ENCODE measurements around the gene ISLR.

ISLR gene

DNA sequence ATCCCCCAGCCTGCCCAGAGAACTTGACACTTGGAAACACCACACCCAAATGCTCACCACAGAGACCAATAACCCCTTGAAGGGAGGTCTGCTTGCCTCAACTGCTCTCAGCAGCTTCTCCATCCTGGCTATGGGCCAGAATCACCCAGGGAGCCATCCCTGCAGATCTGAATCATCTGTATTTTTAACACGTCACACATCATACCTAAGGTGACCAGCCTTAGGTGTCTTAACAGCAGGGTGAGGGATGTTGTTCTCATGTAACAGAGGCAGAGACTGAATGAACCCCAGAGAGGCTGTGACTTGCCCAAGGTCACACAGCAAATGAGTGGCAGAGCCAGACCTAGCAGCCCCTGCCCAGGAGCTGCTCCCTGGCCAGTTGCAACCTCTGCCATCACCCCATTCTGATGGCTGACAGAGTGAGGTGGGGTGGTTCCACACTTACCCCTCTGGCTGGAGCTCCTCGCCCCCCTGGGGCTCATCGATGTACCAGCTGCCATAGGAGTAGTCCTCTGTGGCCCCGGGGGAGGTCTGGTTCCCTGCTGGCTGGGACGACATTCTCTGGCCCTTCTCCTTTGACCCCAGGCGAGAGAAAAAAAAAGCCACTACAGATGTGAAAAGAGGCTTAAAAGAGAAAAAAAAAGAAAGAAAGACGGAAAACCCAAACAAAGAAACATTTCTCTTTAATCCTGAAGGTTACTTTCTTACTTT lies 28.4 kb downstream of the ISLR start:
- no peaks in the 10 kb centered on the region for H3K9me3 Mint-ChIP-seq
- no peak for DNase-seq (ENCODE audit: low spot score)
- no peaks in the 10 kb centered on the region for H3K36me3 Mint-ChIP-seq (ENCODE audit: low read depth)
- H3K27ac Mint-ChIP-seq, result no peak overlapping the region
- no peaks in the 10 kb centered on the region for H3K4me1 Mint-ChIP-seq (ENCODE audit: low read depth)
- H3K27me3 Mint-ChIP-seq (ENCODE audit: low read depth), result peaks cover 2% of the 10 kb centered on the region
- H3K4me3 Mint-ChIP-seq, result no peak overlapping the region

DNA sequence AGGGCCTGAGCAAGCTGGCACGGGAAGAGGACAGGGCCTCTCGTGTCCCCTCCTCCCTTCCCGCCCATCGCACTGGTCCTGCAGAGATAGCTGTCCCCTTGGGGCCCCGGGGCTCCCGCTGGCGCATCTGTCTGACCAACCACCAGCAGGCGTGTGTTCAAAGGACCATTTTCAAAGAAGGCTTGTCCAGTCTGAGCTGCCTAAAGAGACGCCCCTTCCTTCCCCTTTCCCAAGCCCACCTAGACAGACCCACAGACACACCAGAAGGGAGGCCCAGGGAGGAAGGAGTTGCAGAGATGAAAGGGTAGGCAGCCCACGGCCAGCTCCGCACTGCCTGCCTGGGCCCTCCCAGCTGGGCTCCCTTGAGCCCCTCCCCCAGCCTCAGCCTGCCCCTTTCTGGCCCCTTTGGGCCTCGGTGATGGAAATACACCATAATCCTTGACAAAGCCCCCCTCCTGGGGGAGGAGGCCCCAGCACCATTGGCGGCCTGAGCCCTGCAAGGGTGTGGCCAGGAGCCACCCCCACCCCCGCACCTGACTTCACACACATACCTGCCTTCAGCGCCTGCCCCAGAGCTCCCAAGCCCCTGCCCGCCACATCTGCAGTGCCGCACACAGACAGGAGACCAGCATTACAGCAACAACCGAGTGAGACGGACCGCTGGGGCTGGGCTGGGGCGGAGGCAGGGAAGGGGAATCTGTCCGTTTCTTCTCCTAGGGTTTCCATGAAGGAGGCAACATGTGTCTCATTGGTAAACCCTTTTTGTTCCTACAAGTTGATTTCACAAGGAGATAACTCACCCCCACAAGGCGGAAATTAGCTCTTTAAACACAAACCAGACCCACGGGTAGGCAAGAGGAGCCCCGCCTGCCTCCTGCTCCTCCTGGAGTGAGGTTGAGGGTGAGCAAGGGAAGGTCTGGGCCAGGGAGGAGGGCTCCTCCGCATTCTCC lies 29.2 kb downstream of the ISLR start, which contains the start of gene STRA6:
Gene STRA6 (minus strand): TSS at position 336 of the 950 bp plus-strand sequence. CDS start 520 bp downstream, outside the sequence.
- DNase-seq (ENCODE audit: low spot score), result no peak
- Mint-ChIP-seq H3K9me3 (no peaks in the 10 kb centered on the region), H3K36me3 (ENCODE audit: low read depth) (no peaks in the 10 kb centered on the region), H3K4me3 (no peak within 1 kb of the TSS), H3K27me3 (ENCODE audit: low read depth) (peaks cover 6% of the 10 kb centered on the region), H3K27ac (no peak within 1 kb of the TSS), H3K4me1 (ENCODE audit: low read depth) (no peaks in the 10 kb centered on the region)

DNA sequence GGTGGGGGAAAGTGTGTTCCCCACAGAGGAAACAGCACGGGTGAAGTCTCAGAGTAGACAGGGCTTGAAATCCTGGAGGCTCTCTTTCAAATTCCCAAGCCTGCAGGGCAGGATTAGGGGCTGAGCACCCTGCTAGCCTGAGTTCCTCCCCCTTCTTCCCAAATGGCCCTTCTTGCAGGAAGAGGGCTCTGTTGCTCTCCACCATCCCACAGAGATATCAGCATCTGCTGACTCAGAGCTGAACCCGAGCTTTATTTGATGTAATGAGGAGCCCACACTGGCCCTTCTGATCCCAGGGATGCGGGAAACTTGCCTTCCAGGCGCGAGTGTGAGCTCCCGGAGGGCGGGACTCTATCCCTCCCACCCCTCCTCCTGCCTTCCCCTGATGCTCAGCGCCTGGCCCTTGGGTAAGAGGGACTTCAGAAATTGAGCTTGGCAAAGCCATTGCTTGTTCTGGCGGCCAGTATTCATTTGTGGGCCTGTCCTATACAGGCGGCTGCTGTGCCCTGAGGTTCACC lies 30.5 kb downstream of the ISLR start:
- H3K27me3 Mint-ChIP-seq (ENCODE audit: low read depth), result peaks cover 8% of the 10 kb centered on the region
- DNase-seq (ENCODE audit: low spot score), result no peak
- no peaks in the 10 kb centered on the region for H3K4me1 Mint-ChIP-seq (ENCODE audit: low read depth)
- H3K36me3 Mint-ChIP-seq (ENCODE audit: low read depth), result no peaks in the 10 kb centered on the region
- H3K9me3 Mint-ChIP-seq, result no peaks in the 10 kb centered on the region
- H3K27ac Mint-ChIP-seq, result no peak overlapping the region
- no peak overlapping the region for H3K4me3 Mint-ChIP-seq

DNA sequence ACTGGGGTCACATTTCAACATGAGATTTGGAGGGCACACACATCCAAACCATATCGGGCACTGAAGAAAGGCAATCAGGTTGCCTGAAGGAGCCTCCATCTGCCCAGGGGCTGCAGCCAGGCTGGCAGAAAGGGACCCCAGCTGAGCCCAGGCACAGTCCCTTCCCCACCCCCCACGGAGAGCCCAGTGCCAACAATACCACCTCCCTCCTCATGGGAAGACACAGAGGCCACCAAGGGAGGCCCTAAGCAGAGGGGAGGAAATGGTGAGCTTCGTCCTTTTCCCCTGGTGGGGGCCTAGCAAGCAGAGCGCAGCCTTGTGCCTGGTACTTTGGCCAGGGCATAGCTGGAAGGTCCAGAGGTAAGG lies 32.1 kb downstream of the ISLR start:
- DNase-seq (ENCODE audit: low spot score), result no peak
- no peaks in the 10 kb centered on the region for H3K4me1 Mint-ChIP-seq (ENCODE audit: low read depth)
- no peak overlapping the region for H3K27ac Mint-ChIP-seq
- H3K27me3 Mint-ChIP-seq (ENCODE audit: low read depth), result peaks cover 8% of the 10 kb centered on the region
- no peaks in the 10 kb centered on the region for H3K36me3 Mint-ChIP-seq (ENCODE audit: low read depth)
- no peak overlapping the region for H3K4me3 Mint-ChIP-seq
- H3K9me3 Mint-ChIP-seq, result no peaks in the 10 kb centered on the region

DNA sequence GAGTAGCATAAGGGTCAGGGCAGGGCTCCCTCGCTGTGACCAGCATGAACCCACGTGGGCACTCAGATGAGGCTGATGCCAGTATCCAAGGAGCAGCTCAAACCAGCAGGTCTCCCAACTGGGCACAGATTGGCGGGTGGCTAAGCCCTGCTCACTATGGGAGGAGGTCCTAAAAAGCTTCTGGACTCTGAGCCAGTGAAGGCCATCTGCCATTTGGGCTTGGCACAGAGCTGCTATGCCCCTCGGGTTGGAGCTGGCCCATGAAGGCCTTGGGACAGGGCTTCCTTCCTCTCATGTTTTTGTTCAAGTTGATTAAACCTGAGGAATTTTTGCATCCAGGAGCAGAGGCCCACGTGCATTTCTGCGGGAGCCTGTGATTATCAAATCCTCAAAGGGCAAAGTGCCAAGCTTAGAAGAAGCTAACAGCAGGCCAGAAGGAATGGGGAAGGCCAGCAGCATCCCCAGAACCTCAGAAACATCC lies 33.3 kb downstream of the ISLR start:
- H3K27ac Mint-ChIP-seq, result no peak overlapping the region
- DNase-seq (ENCODE audit: low spot score), result no peak
- H3K27me3 Mint-ChIP-seq (ENCODE audit: low read depth), result peaks cover 11% of the 10 kb centered on the region
- no peaks in the 10 kb centered on the region for H3K9me3 Mint-ChIP-seq
- no peaks in the 10 kb centered on the region for H3K36me3 Mint-ChIP-seq (ENCODE audit: low read depth)
- H3K4me3 Mint-ChIP-seq, result no peak overlapping the region
- H3K4me1 Mint-ChIP-seq (ENCODE audit: low read depth), result no peaks in the 10 kb centered on the region

DNA sequence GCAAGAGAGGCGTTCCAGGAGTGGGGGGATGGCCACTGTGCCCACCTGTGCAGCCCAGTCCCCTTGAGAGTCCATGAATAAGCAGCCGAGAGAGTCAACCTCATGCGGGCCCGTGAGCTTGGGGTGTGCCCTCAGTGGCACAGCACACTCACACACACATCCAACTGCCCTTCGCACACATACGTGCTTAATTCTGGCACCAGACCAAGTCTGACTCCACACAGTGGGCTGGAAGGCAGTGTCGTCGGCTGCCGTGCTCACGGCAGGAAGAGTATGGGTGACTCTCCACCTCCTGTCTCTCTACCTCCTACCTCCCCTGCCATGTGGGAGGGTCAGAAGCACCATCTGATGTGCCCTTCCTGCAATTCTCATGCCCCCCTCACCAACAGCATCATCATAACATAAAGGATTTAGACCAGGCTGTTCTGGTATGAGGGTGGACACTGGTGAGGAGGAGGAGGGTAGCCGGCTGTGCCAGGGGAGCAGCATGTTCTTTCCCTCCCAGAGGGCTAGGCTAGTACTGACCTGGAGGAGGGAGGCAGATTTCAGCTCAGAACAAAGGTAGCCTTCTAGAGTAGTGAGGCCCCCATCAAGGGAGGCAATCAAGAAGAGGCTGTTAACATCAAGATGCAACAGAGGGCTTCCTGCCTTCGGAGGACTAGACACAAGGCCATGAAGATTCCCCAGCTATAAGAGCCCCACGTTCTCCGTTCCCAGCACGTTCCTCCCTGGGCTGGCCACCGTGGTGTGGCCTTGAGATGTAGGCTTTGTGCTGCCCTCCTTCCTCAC lies 34.3 kb downstream of the ISLR start:
- no peaks in the 10 kb centered on the region for H3K9me3 Mint-ChIP-seq
- H3K27me3 Mint-ChIP-seq (ENCODE audit: low read depth), result peaks cover 11% of the 10 kb centered on the region
- H3K4me1 Mint-ChIP-seq (ENCODE audit: low read depth), result no peaks in the 10 kb centered on the region
- no peaks in the 10 kb centered on the region for H3K36me3 Mint-ChIP-seq (ENCODE audit: low read depth)
- DNase-seq (ENCODE audit: low spot score), result no peak
- H3K4me3 Mint-ChIP-seq, result no peak overlapping the region
- H3K27ac Mint-ChIP-seq, result no peak overlapping the region

DNA sequence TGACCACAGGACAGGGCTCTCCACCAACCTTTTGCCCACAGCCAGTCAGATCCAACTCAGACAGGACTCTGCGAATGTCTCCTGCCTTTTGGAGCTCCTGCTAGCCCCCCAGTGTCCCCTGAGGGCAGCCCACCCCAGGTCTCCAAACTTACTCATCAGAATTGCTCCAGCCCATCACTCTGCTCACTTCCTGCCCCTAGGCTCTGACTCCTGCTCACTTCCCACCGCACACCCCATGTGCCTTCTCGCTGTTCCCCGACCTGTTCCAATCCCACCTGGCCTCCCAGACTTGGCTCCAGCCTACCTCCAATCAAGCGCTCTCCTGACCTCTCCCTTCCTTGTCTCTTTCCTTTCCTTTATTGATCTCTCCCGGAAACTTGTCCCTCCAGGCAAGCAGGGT lies 35.0 kb downstream of the ISLR start:
- H3K27me3 Mint-ChIP-seq (ENCODE audit: low read depth), result peaks cover 11% of the 10 kb centered on the region
- H3K9me3 Mint-ChIP-seq, result no peaks in the 10 kb centered on the region
- DNase-seq (ENCODE audit: low spot score), result no peak
- no peaks in the 10 kb centered on the region for H3K36me3 Mint-ChIP-seq (ENCODE audit: low read depth)
- H3K4me3 Mint-ChIP-seq, result no peak overlapping the region
- no peak overlapping the region for H3K27ac Mint-ChIP-seq
- no peaks in the 10 kb centered on the region for H3K4me1 Mint-ChIP-seq (ENCODE audit: low read depth)

DNA sequence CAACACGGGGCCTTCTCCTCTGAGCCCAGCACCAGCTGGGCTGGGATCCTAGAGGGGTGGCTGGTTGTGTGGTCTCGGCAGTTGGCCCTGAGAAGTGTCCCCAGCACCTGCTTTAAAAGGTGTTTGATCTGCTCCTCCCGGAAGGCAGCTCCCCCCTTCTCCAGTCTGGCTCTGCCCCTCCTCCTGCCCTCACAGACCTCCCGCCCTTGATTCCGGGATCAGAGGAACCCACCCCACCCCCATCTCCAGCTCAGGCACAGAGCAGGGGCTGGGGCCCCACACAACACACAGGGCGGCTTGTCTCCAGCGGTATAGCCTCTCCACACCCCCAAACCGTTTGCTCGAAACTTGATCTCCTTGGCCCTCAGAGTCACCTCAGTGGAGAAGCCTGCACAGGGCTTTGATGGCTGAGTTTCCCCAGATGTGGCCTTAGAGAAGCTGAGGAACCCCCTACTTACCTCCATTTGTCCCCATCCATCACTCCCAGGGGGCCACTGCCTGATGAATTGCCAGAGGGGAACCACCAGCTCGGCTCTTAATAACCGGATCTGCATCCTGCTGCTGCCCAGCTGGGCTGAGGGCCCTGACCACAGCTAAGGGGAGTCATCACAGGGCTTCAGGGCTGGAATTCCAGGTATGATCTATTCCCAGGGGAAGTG lies 35.5 kb downstream of the ISLR start:
- Mint-ChIP-seq H3K4me1 (ENCODE audit: low read depth) (no peaks in the 10 kb centered on the region), H3K27ac (no peak overlapping the region), H3K36me3 (ENCODE audit: low read depth) (no peaks in the 10 kb centered on the region), H3K27me3 (ENCODE audit: low read depth) (peaks cover 11% of the 10 kb centered on the region), H3K4me3 (no peak overlapping the region), H3K9me3 (no peaks in the 10 kb centered on the region)
- DNase-seq (ENCODE audit: low spot score), result no peak

DNA sequence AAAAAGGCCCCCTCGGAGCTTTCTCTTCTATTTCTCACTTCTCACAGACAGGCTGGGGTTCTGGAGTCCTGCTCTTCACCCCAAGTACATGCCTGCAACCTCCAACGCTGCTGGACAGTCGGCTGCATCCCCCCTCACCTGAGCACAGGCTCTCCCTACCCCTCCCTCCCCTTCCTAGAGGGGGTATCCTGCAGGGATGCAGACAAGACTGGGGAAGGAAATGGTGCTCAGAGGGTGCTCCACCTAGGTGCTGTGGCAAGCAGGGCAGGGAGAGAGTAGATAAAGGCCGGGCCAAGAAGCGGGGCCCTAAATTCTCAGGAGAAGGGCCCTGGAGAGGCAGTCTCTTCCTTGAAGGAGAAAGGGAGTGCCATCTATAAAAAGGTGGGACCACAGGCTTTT lies 36.0 kb downstream of the ISLR start:
- no peaks in the 10 kb centered on the region for H3K9me3 Mint-ChIP-seq
- H3K4me3 Mint-ChIP-seq, result no peak overlapping the region
- no peak overlapping the region for H3K27ac Mint-ChIP-seq
- no peaks in the 10 kb centered on the region for H3K36me3 Mint-ChIP-seq (ENCODE audit: low read depth)
- H3K27me3 Mint-ChIP-seq (ENCODE audit: low read depth), result peaks cover 11% of the 10 kb centered on the region
- H3K4me1 Mint-ChIP-seq (ENCODE audit: low read depth), result no peaks in the 10 kb centered on the region
- DNase-seq (ENCODE audit: low spot score), result no peak

DNA sequence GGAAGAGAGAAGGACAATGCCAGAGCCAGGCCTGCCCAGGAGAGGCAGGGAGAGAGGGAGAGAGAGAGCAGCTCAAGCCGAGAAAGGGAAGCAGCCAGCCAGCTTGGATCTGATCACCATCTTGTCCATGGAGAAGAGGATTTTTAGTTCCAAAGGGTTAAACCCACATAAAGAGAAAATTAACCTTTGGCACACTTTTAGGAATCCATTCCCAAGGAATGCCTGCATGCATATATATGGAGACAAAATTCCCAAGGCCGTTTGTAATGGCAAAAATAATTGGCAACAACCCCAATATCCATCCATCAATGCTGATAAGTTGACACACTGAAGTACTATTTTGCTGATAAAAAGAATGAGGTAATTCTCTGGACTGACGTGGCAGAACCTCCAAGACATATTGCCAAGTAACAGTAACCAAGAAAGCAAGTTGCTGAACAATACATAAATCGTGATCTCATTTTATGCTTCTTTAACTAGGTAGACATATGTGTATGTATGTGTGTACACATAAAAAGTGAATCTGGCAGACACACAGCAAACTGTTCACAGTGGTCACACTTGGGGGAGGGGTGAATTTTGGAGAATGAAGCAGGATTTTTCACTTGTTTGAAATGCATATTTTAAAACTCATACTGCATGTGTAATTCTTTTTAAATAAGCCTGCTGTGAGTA lies 36.6 kb downstream of the ISLR start:
- Mint-ChIP-seq H3K36me3 (ENCODE audit: low read depth) (no peaks in the 10 kb centered on the region), H3K4me3 (no peak overlapping the region), H3K9me3 (no peaks in the 10 kb centered on the region), H3K27ac (no peak overlapping the region), H3K27me3 (ENCODE audit: low read depth) (peaks cover 11% of the 10 kb centered on the region), H3K4me1 (ENCODE audit: low read depth) (no peaks in the 10 kb centered on the region)
- no peak for DNase-seq (ENCODE audit: low spot score)

DNA sequence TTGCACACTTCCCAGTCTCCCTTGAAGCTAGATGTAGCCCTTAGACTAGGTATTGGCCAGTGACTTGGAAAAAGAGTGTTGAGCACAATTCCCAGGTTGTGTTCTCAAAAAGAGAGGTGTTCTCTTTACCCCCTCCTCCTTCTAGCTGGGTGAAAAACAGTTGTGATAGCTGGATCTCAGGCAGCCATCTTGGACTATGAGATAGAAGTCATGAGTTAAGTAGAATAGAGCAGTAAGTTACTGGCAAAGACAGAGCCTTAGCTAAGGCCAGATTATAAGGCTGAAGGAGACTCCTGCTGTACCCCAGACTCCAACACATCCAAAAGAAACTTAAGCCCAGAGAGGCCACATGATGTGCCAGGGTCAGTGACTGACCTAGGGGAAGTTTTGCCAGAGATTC lies 37.2 kb downstream of the ISLR start:
- Mint-ChIP-seq H3K4me1 (ENCODE audit: low read depth) (no peaks in the 10 kb centered on the region), H3K4me3 (no peak overlapping the region), H3K27me3 (ENCODE audit: low read depth) (peaks cover 11% of the 10 kb centered on the region), H3K9me3 (no peaks in the 10 kb centered on the region), H3K27ac (no peak overlapping the region), H3K36me3 (ENCODE audit: low read depth) (no peaks in the 10 kb centered on the region)
- DNase-seq (ENCODE audit: low spot score), result no peak

DNA sequence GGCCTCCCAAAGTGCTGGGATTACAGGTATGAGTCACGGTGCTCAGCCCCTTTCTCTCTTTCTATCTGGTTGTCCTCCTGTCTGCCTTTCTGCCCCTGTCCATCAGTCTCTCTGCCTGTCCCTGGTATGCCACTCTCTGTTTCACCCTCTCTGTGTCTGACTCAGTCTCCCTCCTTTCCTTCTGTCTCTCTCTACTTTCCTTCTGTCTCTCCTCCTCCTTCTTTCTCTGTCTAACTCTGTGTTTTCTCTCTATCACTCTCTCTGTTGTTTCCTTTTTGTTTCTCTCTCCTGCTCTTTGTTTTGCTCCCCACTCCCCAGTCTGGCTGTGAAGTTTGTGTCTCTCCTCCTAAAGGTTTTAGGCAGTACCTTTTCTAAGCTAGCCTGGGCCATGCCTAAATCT lies 38.1 kb downstream of the ISLR start:
- Mint-ChIP-seq H3K27me3 (ENCODE audit: low read depth) (peaks cover 9% of the 10 kb centered on the region), H3K4me3 (no peak overlapping the region), H3K4me1 (ENCODE audit: low read depth) (no peaks in the 10 kb centered on the region), H3K36me3 (ENCODE audit: low read depth) (no peaks in the 10 kb centered on the region), H3K27ac (no peak overlapping the region), H3K9me3 (no peaks in the 10 kb centered on the region)
- DNase-seq (ENCODE audit: low spot score), result no peak

DNA sequence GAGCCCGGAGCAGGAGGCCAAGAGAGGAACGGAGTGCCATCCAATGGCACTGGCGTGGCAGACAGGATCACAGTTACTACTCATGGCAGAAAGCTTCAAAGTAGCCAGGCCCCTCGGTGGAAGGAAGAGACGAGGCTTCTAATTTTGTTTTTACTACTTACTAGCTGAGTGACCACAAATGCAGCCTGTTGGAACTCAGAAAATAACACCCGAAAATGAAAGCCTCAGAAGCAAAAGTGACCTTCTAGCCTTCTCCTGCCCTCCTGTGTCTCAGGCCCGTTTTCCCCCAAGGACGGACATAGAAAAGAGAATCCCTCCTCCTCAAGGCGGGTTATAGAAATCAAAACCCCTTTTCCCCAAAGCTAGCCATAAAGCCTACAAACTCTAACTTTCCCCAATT lies 39.0 kb downstream of the ISLR start:
- no peak for DNase-seq (ENCODE audit: low spot score)
- Mint-ChIP-seq H3K4me3 (no peak overlapping the region), H3K36me3 (ENCODE audit: low read depth) (no peaks in the 10 kb centered on the region), H3K27ac (no peak overlapping the region), H3K27me3 (ENCODE audit: low read depth) (peaks cover 7% of the 10 kb centered on the region), H3K9me3 (no peaks in the 10 kb centered on the region), H3K4me1 (ENCODE audit: low read depth) (no peaks in the 10 kb centered on the region)

Measured in T-helper 2 cell treated with Interferon-gamma antibody and Interleukin-4, amounts not matched to agents 5 μg/mL and 100 μg/mL, for 36 hours (primary cell).